B cell (primary cell): ENCODE data around the gene PTPRN2. TPM values are rescaled to one million over a fixed set of nuclear protein-coding genes. Genes with fewer than 3 reads are reported as not detected.

Experiments
- ATAC-seq: fragments of 200-7000 bp; cut with Tn5 transposase; one replicate; pipeline ENCODE4 v1.10.0; 2021; ENCODE audit warnings: low read depth, mild to moderate bottlenecking, moderate number of reproducible peaks, moderate library complexity
- CTCF ChIA-PET: fragments of 350-600 bp; sonication (Branson Sonifier 250); formaldehyde crosslinking; loops from one replicate; lab custom pipeline; 2021; ENCODE audit warnings: antibody characterized with exemption, inconsistent platforms; lab: Charles Lee
- POLR2A ChIA-PET: fragments of 350-600 bp; sonication (Branson Sonifier 250); formaldehyde crosslinking; loops from one replicate; lab custom pipeline; 2021; ENCODE audit warnings: antibody characterized with exemption; lab: Charles Lee
- DNase-seq: peaks from one replicate; pipeline ENCODE4 v3.0.0; 2013
- H2AFZ ChIP-seq: 2 replicates; pipeline ENCODE4 v1.6.1; 2012; ENCODE audit warnings: mild to moderate bottlenecking, low read depth, low read length; ENCODE audit not compliant: insufficient read depth, poor library complexity, severe bottlenecking
- H3K27ac ChIP-seq, 2 donors: 1 replicate in 1 of 2; 2 replicates in 1 of 2; pipeline ENCODE4 v1.5.1; 2012 to 2013; ENCODE audit warnings: low read length in 2 of 2, mild to moderate bottlenecking in 2 of 2, moderate library complexity in 1 of 2
- H3K27me3 ChIP-seq, 4 experiments: fragments of 200-600 bp in 1 of 4; sonication (generic) in 1 of 4; replicated peaks in 1 of 4; 1 replicate in 2 of 4; 2 replicates in 2 of 4; pipeline versions ENCODE4 v1.6.1 to v1.7.0; 2013 to 2016; ENCODE audit warnings: low read length in 3 of 4, mild to moderate bottlenecking in 2 of 4, mixed read lengths in 1 of 4, moderate library complexity in 1 of 4; ENCODE audit not compliant: insufficient read depth in 4 of 4, control insufficient read depth in 3 of 4; ENCODE audit errors: control extremely low read depth in 1 of 4
- H3K36me3 ChIP-seq, 2 experiments: replicated peaks in 1 of 2; 1 replicate in 1 of 2; 2 replicates in 1 of 2; pipeline versions ENCODE4 v1.6.1 to v1.7.1; 2013; ENCODE audit warnings: low read length in 1 of 2; ENCODE audit not compliant: insufficient read depth in 2 of 2, control insufficient read depth in 1 of 2; ENCODE audit errors: control extremely low read depth in 1 of 2, extremely low read depth in 1 of 2
- H3K4me1 ChIP-seq, 2 donors: fragments of 200-600 bp in 1 of 2; sonication (generic) in 1 of 2; 1 replicate in 1 of 2; 2 replicates in 1 of 2; pipeline versions ENCODE4 v1.5.1 to v1.6.1; 2013 to 2017; ENCODE audit warnings: low read length in 2 of 2; ENCODE audit not compliant: control insufficient read depth in 2 of 2, insufficient read depth in 2 of 2
- H3K4me2 ChIP-seq: replicated peaks from 2 replicates; pipeline ENCODE3; 2012; ENCODE audit warnings: mild to moderate bottlenecking, low read depth, low read length; ENCODE audit not compliant: poor library complexity, severe bottlenecking
- H3K4me3 ChIP-seq, 5 experiments: fragments of 200-600 bp in 1 of 5; sonication (generic) in 1 of 5; 1 replicate in 3 of 5; 2 replicates in 2 of 5; pipeline versions ENCODE4 v1.5.1 to v1.7.0; 2011 to 2016; ENCODE audit warnings: low read length in 4 of 5, mild to moderate bottlenecking in 4 of 5, low read depth in 2 of 5, control low read depth in 1 of 5, moderate library complexity in 1 of 5; ENCODE audit not compliant: insufficient read depth in 1 of 5; ENCODE audit errors: control extremely low read depth in 1 of 5, extremely low read depth in 1 of 5
- H3K79me2 ChIP-seq: fragments of 200-600 bp; sonication (generic); one replicate; pipeline ENCODE4 v1.6.0; 2016; ENCODE audit warnings: low read length; ENCODE audit not compliant: control insufficient read depth, insufficient read depth
- H3K9ac ChIP-seq: fragments of 200-600 bp; sonication (generic); 2 replicates; pipeline ENCODE4 v1.6.1; 2017; ENCODE audit warnings: mild to moderate bottlenecking, low read length, moderate library complexity
- H3K9me3 ChIP-seq, 3 donors: one replicate each; pipeline versions ENCODE4 v1.6.1 to v1.7.1; 2013; ENCODE audit warnings: low read length in 2 of 3; ENCODE audit not compliant: control insufficient read depth in 2 of 3, insufficient read depth in 1 of 3; ENCODE audit errors: control extremely low read depth in 1 of 3
- H4K20me1 ChIP-seq: 2 replicates; pipeline ENCODE4 v1.6.0; 2012; ENCODE audit warnings: mild to moderate bottlenecking, low read length; ENCODE audit not compliant: insufficient read depth, control insufficient read depth, poor library complexity, severe bottlenecking
- H3K27ac Mint-ChIP-seq: one replicate; pipeline ENCODE4 v1.8.0; 2021; ENCODE audit warnings: mixed read lengths
- H3K27me3 Mint-ChIP-seq: one replicate; pipeline ENCODE4 v1.8.0; 2021; ENCODE audit warnings: mixed read lengths
- H3K4me1 Mint-ChIP-seq: one replicate; pipeline ENCODE4 v1.8.0; 2021; ENCODE audit warnings: mixed read lengths
- H3K4me3 Mint-ChIP-seq: one replicate; pipeline ENCODE4 v1.8.0; 2021; ENCODE audit warnings: mixed read lengths
- H3K9me3 Mint-ChIP-seq: one replicate; pipeline ENCODE4 v1.8.0; 2022; ENCODE audit warnings: mixed read lengths; ENCODE audit not compliant: insufficient read depth
- EZH2 ChIP-seq: IDR thresholded peaks from 2 replicates; pipeline ENCODE4 v1.6.1; 2012; ENCODE audit warnings: borderline replicate concordance, low read depth, mild to moderate bottlenecking, moderate library complexity, low read length; ENCODE audit not compliant: insufficient read depth, poor library complexity, severe bottlenecking
- WGBS: methylation state at CpG from one replicate; pipeline ENCODE4 v1.1.5; 2013; ENCODE audit warnings: missing lambda C conversion rate; ENCODE audit not compliant: insufficient coverage; 5-methylcytosine and 5-hydroxymethylcytosine counted together
- intact Hi-C: fragments of 100-400 bp; cut with micrococcal nuclease; formaldehyde crosslinking; loops from one replicate; pipeline ENCODE4 v1.10.0; 2022
- polyA plus RNA-seq: library from polyadenylated mRNA; depleted of rRNA; stranded (reverse); fragments of >200 nt; gene quantifications from 2 replicates; pipeline ENCODE4 v1.2.3, GENCODE V29; 2012
- total RNA-seq, 2 donors: library from RNA; stranded (reverse); fragments of 120-200 nt in 1 of 2; gene quantifications; 1 replicate in 1 of 2; 2 replicates in 1 of 2; pipeline versions ENCODE4 v1.2.3 to v1.2.4, GENCODE V29; 2013 to 2022
- TF ChIP-seq, protein P1 (sequence below): fragments of 200-600 bp; IDR thresholded peaks from one replicate; pipeline ENCODE4 v1.8.0; 2022; ENCODE audit warnings: antibody characterized with exemption, mild to moderate bottlenecking

The PTPRN2 gene
- total and polyA plus RNA-seq, 2 donors (not counting 1 experiment from before 2014, with no cell fraction given) = 2.0 to 5.0 TPM

DNA sequence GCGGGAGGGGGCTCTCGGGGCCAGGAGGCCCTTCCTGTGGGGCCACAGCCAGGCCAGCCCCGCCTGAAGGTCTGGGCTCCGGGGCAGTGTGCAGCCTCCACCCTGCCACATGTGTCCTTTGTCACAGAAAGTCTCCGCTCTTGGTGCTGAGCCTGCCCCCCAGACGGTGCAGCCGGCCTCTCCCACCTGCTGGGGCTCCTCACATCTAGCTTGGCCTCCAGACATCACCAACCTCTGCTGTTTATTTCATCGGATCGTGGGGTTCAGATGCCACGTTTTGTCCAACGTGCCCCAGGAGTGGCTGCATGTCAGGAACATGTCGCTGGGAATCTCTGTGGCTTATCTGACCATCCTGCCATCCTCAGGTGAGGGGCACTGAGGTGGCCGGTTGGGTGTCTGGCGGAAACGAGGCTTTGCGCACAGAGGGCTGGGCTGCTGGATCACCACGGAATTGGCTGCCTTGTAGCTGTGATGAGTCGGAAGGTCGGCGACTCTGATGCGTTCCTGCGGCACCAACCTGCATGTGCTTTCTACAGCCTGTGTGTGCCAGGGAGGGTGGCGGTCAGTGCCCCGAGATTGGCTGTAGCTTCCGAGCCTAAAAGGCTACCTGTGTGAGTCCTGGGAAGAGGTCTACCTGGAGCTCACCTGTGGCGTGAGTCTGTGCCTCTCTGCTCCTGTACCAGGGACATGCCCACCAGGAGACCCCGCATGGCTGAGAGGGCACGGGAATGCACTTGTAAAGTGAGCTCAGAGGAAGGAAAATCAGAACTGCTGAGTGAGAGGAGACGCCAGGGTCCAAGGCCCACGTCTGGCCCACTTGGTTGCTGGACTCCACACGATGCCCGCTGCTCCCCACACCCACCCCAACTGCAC, 934.4 kb downstream of the PTPRN2 start:
- intact Hi-C loops = no loop called here
- Histone ChIP-seq H3K9me3 (peaks cover 0 to 16% (median 0%) of the 10 kb centered on the region in 3 donors), H3K79me2 (no peaks in the 10 kb centered on the region), H3K9ac (no peak overlapping the region), H4K20me1 (no peaks in the 10 kb centered on the region), H3K27ac (no peak overlapping the region), H3K4me2 (no peak overlapping the region), H3K4me3 (no peak overlapping the region), H3K36me3 (no peaks in the 10 kb centered on the region), H2AFZ (no peak overlapping the region), H3K27me3 (no peaks in the 10 kb centered on the region), H3K4me1 (no peaks in the 10 kb centered on the region)
- H3K4me1 Mint-ChIP-seq = no peaks in the 10 kb centered on the region
- POLR2A ChIA-PET = no interaction called here
- H3K27ac Mint-ChIP-seq = no peak overlapping the region
- H3K4me3 Mint-ChIP-seq = no peak overlapping the region
- DNase-seq (no peak), ATAC-seq (no peak)
- CTCF ChIA-PET = no interaction called here
- no peak for TF ChIP-seq EZH2
- TF ChIP-seq, protein P1, sequence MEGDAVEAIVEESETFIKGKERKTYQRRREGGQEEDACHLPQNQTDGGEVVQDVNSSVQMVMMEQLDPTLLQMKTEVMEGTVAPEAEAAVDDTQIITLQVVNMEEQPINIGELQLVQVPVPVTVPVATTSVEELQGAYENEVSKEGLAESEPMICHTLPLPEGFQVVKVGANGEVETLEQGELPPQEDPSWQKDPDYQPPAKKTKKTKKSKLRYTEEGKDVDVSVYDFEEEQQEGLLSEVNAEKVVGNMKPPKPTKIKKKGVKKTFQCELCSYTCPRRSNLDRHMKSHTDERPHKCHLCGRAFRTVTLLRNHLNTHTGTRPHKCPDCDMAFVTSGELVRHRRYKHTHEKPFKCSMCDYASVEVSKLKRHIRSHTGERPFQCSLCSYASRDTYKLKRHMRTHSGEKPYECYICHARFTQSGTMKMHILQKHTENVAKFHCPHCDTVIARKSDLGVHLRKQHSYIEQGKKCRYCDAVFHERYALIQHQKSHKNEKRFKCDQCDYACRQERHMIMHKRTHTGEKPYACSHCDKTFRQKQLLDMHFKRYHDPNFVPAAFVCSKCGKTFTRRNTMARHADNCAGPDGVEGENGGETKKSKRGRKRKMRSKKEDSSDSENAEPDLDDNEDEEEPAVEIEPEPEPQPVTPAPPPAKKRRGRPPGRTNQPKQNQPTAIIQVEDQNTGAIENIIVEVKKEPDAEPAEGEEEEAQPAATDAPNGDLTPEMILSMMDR = no peak
- 91% methylated on average over 30 of the region's 32 CpGs for WGBS
- H3K27me3 Mint-ChIP-seq = no peaks in the 10 kb centered on the region
- H3K9me3 Mint-ChIP-seq = no peaks in the 10 kb centered on the region
